Activated CD4-positive, alpha-beta memory T cell treated with anti-CD3 and anti-CD28 coated beads, Interleukin-2, amount 10 ng/mL, durations not matched to agents 7 days and 5 days (primary cell): ENCODE results near the gene PYGM. TPM values are rescaled to one million over a fixed set of nuclear protein-coding genes. Genes with fewer than 3 reads are reported as not detected.

ENCODE experiments used
- CTCF ChIA-PET: fragments of 350-600 bp; sonication (Branson Sonifier 250); formaldehyde crosslinking; loops from one replicate; lab custom pipeline; 2021; ENCODE audit warnings: antibody characterized with exemption, inconsistent platforms; lab: Charles Lee
- POLR2A ChIA-PET: fragments of 350-600 bp; sonication (Branson Sonifier 250); formaldehyde crosslinking; loops from one replicate; lab custom pipeline; 2021; ENCODE audit warnings: antibody characterized with exemption; lab: Charles Lee
- DNase-seq: peaks from one replicate; pipeline ENCODE4 v3.0.0-alpha.2; 2020
- H3K27ac Mint-ChIP-seq: one replicate; pipeline ENCODE4 v1.8.0; 2021; ENCODE audit warnings: mild to moderate bottlenecking, mixed read lengths
- H3K27me3 Mint-ChIP-seq: one replicate; pipeline ENCODE4 v1.8.0; 2021; ENCODE audit warnings: mixed read lengths
- H3K36me3 Mint-ChIP-seq: one replicate; pipeline ENCODE4 v1.8.0; 2021; ENCODE audit warnings: low read depth, mixed read lengths
- H3K4me1 Mint-ChIP-seq: one replicate; pipeline ENCODE4 v1.8.0; 2021; ENCODE audit warnings: mixed read lengths
- H3K4me3 Mint-ChIP-seq: one replicate; pipeline ENCODE4 v1.8.0; 2021; ENCODE audit warnings: mild to moderate bottlenecking, mixed read lengths
- H3K9me3 Mint-ChIP-seq: one replicate; pipeline ENCODE4 v1.8.0; 2021; ENCODE audit warnings: mixed read lengths
- total RNA-seq, 2 experiments: library from RNA; stranded (reverse); gene quantifications; one replicate each; pipeline ENCODE4 v1.2.3, GENCODE V29; 2021

Gene PYGM
- total RNA-seq, 2 experiments from 2014 or later = 3.1 to 4.0 TPM

DNA sequence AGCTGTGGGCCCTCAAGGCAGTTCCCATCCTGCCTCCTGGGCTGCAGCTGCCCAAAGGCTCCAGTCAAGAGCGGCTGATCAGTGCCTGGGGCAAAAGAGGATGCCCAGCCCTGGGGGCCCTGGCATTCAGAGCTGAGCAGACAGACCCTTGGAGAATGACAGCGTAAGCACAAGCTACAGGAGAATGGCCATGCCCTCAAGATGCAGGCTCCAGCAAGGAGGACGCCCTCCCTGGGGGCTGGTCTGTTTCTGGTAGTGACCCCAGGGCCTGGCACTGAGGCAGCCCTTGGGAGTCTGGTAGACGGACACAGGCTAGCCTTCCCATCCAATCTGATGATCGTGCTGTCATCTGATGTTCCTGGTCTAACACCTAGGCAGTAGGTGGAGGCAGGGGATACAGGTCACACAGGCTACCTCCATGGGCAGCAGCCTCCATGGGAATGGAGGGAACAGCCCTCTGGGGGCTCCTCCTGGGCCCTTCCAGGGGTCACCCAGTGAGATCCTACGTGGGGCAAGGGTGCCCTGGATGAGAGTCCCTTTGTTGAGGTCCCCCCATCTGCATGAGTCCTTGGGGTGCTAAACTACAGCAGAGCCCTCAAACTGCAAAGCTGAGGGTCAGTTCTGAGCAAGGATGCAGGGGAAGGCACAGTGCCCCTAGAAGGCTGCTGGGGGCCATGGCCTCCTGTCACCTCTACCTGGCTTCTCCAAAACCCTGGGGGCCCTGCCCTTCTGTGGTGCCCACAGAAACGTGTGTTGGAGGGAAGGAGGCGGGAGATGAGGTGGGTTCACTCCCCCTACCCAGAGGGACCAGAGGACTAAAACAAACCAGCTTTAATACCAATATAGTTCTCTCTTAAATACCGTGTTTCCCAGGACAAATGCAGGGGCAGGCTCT is 28.8 kb upstream of the PYGM start:
- ChIA-PET CTCF (interaction anchor here (0.8 to 2.1 kb wide), 2 partner anchors 10 to 44 kb away, joined by 3 to 6 read pairs; partner anchors contain the start of gene SF1), POLR2A (interaction anchor here (1.0 to 1.1 kb wide), 2 partner anchors 11 to 43 kb away, joined by 3 to 4 read pairs; no protein-coding TSS in a partner anchor)
- Mint-ChIP-seq H3K27ac (no peak overlapping the region), H3K36me3 (peaks cover 24% of the 10 kb centered on the region), H3K9me3 (no peaks in the 10 kb centered on the region), H3K4me3 (no peak overlapping the region), H3K4me1 (peaks cover 6% of the 10 kb centered on the region), H3K27me3 (no peaks in the 10 kb centered on the region)
- DNase-seq = no peak

- Mint-ChIP-seq H3K4me1 (peaks cover 4% of the 10 kb centered on the region), H3K9me3 (no peaks in the 10 kb centered on the region), H3K27ac (peak overlapping the region; percentile 35), H3K36me3 (peaks cover 21% of the 10 kb centered on the region), H3K4me3 (no peak overlapping the region), H3K27me3 (no peaks in the 10 kb centered on the region)
- ChIA-PET CTCF (interaction anchor here (0.8 to 2.8 kb wide), 3 partner anchors 9 to 43 kb away, joined by 3 to 12 read pairs (median 6); partner anchors contain the start of gene SF1), POLR2A (interaction anchor here (1.0 to 1.1 kb wide), 2 partner anchors 11 to 43 kb away, joined by 3 to 4 read pairs; no protein-coding TSS in a partner anchor)
- peak; percentile 63 for DNase-seq
These were observed 27.9 kb upstream of the PYGM start for GRCh38 chr11:64787526-64788320.

GRCh38 chr11:64786308-64786707 is 26.5 kb upstream of the PYGM start:
- Mint-ChIP-seq H3K4me1 (peaks cover 4% of the 10 kb centered on the region), H3K27me3 (no peaks in the 10 kb centered on the region), H3K9me3 (no peaks in the 10 kb centered on the region), H3K36me3 (peaks cover 21% of the 10 kb centered on the region), H3K27ac (no peak overlapping the region), H3K4me3 (no peak overlapping the region)
- DNase-seq = no peak
- ChIA-PET CTCF (interaction anchor here (0.7 to 2.8 kb wide), 7 partner anchors 8 to 485 kb away, joined by 3 to 12 read pairs (median 5); partner anchors contain the start of genes MEN1 and SF1), POLR2A (interaction anchor here (0.9 to 1.6 kb wide), 5 partner anchors 9 to 44 kb away, joined by 3 to 5 read pairs (median 3); partner anchors contain the start of gene RASGRP2)

GRCh38 chr11:64784813-64785581 is 25.2 kb upstream of the PYGM start:
- Mint-ChIP-seq H3K36me3 (peaks cover 14% of the 10 kb centered on the region), H3K4me3 (no peak overlapping the region), H3K9me3 (no peaks in the 10 kb centered on the region), H3K27me3 (no peaks in the 10 kb centered on the region), H3K27ac (no peak overlapping the region), H3K4me1 (peaks cover 14% of the 10 kb centered on the region)
- ChIA-PET POLR2A (interaction anchor here (0.8 to 1.9 kb wide), 6 partner anchors 10 to 41 kb away, joined by 3 to 10 read pairs (median 4); partner anchors contain the start of genes MAP4K2 and RASGRP2), CTCF (interaction anchor here (0.8 to 2.8 kb wide), 8 partner anchors 9 to 103 kb away, joined by 3 to 12 read pairs (median 4); partner anchors contain the start of genes CDC42BPG, MAP4K2 and RASGRP2)
- no peak for DNase-seq

- peak within 1 kb of the TSS; percentile 86 for H3K4me3 Mint-ChIP-seq
- H3K4me1 Mint-ChIP-seq = peaks cover 57% of the 10 kb centered on the region
- H3K9me3 Mint-ChIP-seq = no peaks in the 10 kb centered on the region
- ChIA-PET CTCF (interaction anchor here (0.5 to 6.2 kb wide), 17 partner anchors 9 to 538 kb away, joined by 3 to 27 read pairs (median 4); partner anchors contain the start of genes CDC42BPG, FKBP2, RASGRP2 and TM7SF2), POLR2A (interaction anchor here (0.6 to 10.9 kb wide), 31 partner anchors 8 to 1938 kb away, joined by 3 to 197 read pairs (median 5); partner anchors contain the start of genes ARL2, ESRRA, FAU and MALAT1)
- peak within 1 kb of the TSS; percentile 100 for H3K27ac Mint-ChIP-seq
- H3K36me3 Mint-ChIP-seq = peaks cover 42% of the 10 kb centered on the region
- no peaks in the 10 kb centered on the region for H3K27me3 Mint-ChIP-seq
- DNase-seq = peak; percentile 100
These were observed 18.9 kb upstream of the PYGM start, which contains the start of gene SF1 for GRCh38 chr11:64778473-64779298. Gene SF1, minus strand, starts transcription at chr11:64778542. Its CDS starts 150 bp downstream, at chr11:64778392.

DNA sequence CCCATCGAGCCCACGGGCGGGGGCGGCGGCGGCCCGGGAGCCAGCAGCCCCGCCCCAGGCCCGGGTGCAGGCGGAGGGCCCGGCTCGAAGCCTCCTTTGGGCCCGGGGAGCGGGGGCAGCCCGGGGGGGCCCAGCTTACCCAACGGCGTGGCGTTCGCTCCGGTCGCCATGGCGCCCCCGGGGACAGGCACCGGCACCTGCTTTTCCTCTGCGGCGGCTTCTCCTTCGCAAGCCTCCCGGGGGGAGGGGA is 18.4 kb upstream of the PYGM start:
- no peak for DNase-seq
- Mint-ChIP-seq H3K9me3 (no peaks in the 10 kb centered on the region), H3K27ac (peak overlapping the region; percentile 100), H3K4me1 (peaks cover 63% of the 10 kb centered on the region), H3K36me3 (peaks cover 47% of the 10 kb centered on the region), H3K4me3 (peak overlapping the region; percentile 86), H3K27me3 (no peaks in the 10 kb centered on the region)
- ChIA-PET POLR2A (interaction anchor here (0.8 to 10.9 kb wide), 22 partner anchors 10 to 721 kb away, joined by 3 to 197 read pairs (median 6); partner anchors contain the start of genes ARL2, ESRRA, FAU and MALAT1), CTCF (interaction anchor here (0.6 to 6.2 kb wide), 16 partner anchors 9 to 537 kb away, joined by 3 to 27 read pairs (median 4); partner anchors contain the start of genes CDC42BPG, FKBP2, RASGRP2 and TM7SF2)

DNA sequence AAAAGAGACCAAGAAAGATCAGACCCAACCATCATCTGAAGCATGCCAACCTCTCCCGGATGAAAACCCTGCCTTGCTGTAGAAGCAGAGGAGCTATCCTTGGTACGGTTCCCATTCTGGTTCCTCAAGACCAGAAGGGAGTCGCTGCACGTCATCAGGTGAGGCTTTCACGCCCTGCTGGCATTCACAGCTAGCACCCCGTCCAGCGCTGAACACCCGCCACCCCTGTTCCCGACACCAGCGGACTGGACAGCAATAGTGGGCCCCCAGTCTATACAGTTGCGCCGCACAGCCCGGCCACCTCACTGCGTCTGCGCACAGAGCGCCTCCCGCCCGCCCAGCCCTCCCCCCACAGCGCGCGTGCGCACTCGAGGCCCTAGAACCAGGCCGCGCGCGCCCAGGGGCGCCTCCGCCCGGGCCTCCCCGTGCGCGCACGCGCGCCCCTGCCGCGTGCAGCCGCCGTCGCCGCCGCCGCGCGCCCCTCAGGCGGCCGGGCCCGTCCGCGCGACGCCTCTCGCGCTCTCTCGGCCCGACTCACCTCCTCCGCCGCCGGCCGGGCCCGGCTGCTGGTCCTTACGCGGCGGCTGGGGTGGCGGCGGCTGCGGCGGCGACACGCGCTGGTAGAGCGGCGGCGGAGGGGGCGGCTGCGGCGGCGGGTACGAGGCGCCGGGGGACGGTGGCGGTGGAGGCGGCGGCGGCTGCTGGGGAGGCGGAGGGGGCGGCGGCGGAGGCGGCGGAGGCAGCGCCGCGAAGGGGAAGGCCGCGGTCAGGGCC is 17.9 kb upstream of the PYGM start:
- H3K27me3 Mint-ChIP-seq = no peaks in the 10 kb centered on the region
- H3K27ac Mint-ChIP-seq = peak overlapping the region; percentile 69
- peaks cover 52% of the 10 kb centered on the region for H3K36me3 Mint-ChIP-seq
- peaks cover 68% of the 10 kb centered on the region for H3K4me1 Mint-ChIP-seq
- CTCF ChIA-PET = interaction anchor here (2.0 to 6.2 kb wide), 2 partner anchors 10 to 13 kb away, joined by 8 to 27 read pairs; no protein-coding TSS in a partner anchor
- DNase-seq = peak; percentile 86
- H3K9me3 Mint-ChIP-seq = no peaks in the 10 kb centered on the region
- POLR2A ChIA-PET = interaction anchor here (0.6 to 10.9 kb wide), 13 partner anchors 9 to 723 kb away, joined by 3 to 197 read pairs (median 6); partner anchors contain the start of genes ARL2, FAU, MAP4K2 and MRPL49
- H3K4me3 Mint-ChIP-seq = peak overlapping the region; percentile 84

DNA sequence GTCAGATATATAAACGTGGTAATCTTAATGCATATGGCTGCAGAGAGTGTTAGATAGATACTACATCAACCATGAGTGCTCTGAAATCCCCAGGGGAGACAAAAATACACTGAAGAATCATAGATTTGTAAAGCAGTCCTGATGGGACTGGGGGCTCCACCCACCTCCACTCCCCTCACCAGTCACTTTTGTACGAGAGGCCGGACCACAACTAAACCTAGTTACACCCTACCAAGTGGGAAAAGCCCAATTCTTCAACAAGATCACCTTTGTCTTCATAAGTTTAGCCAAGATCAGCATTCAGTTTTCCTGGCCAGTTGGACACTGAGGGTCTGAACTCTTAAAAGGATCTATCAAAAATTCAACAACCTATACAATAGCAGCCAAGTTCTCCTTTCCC is 17.1 kb upstream of the PYGM start:
- Mint-ChIP-seq H3K27me3 (no peaks in the 10 kb centered on the region), H3K4me3 (peak overlapping the region; percentile 84), H3K36me3 (peaks cover 60% of the 10 kb centered on the region), H3K9me3 (no peaks in the 10 kb centered on the region), H3K4me1 (peaks cover 75% of the 10 kb centered on the region), H3K27ac (peak overlapping the region; percentile 69)
- ChIA-PET CTCF (interaction anchor here (2.0 to 6.2 kb wide), 3 partner anchors 9 to 33 kb away, joined by 8 to 27 read pairs (median 23); partner anchors contain the start of gene RASGRP2), POLR2A (interaction anchor here (0.6 to 10.9 kb wide), 9 partner anchors 9 to 723 kb away, joined by 3 to 197 read pairs (median 5); partner anchors contain the start of genes FAU, MAP4K2, MRPL49 and PYGM)
- DNase-seq = no peak

GRCh38 chr11:64776425-64776824 is 16.7 kb upstream of the PYGM start:
- ChIA-PET POLR2A (interaction anchor here (0.7 to 10.9 kb wide), 7 partner anchors 8 to 345 kb away, joined by 3 to 197 read pairs (median 13); partner anchors contain the start of genes FAU, MAP4K2, MRPL49 and PYGM), CTCF (interaction anchor here (2.0 to 6.2 kb wide), 3 partner anchors 8 to 33 kb away, joined by 8 to 27 read pairs (median 23); partner anchors contain the start of gene RASGRP2)
- Mint-ChIP-seq H3K27ac (peak overlapping the region; percentile 69), H3K36me3 (peaks cover 64% of the 10 kb centered on the region), H3K27me3 (no peaks in the 10 kb centered on the region), H3K4me3 (peak overlapping the region; percentile 84), H3K9me3 (no peaks in the 10 kb centered on the region), H3K4me1 (peaks cover 80% of the 10 kb centered on the region)
- DNase-seq = no peak

DNA sequence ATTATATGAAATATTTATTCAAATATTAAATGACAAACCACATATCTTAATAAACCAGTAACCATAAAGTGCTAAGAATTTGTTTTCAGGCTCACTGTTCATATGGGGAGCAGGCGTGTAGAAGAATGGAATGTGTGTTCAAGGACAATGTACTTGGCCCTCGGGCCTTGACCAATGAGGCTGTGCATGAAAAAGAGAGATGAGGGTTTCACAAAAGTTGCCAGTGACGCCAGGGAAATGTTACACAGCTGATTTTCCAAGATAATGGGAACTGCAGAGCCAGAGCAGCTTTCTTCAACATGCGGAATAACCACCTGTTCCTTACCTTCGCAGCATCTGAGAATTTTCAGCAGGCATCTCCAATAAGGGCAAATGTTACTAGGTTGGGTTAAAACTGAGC is 14.4 kb upstream of the PYGM start:
- H3K27ac Mint-ChIP-seq = no peak overlapping the region
- peaks cover 84% of the 10 kb centered on the region for H3K36me3 Mint-ChIP-seq

More for the DNA sequence above, 14.4 kb upstream of the PYGM start:
- ChIA-PET CTCF (interaction anchor here (3.6 to 6.2 kb wide), 2 partner anchors 9 to 31 kb away, joined by 23 to 27 read pairs; partner anchors contain the start of gene RASGRP2), POLR2A (interaction anchor here (1.1 to 10.9 kb wide), 3 partner anchors 11 to 40 kb away, joined by 3 to 197 read pairs (median 151); partner anchors contain the start of genes PYGM and RASGRP2)
- Mint-ChIP-seq H3K4me3 (no peak overlapping the region), H3K4me1 (peaks cover 80% of the 10 kb centered on the region), H3K27me3 (no peaks in the 10 kb centered on the region), H3K9me3 (no peaks in the 10 kb centered on the region)
- no peak for DNase-seq
